ENCODE measurements around the gene HELZ2. TPM values are rescaled to one million over a fixed set of nuclear protein-coding genes. Genes with fewer than 3 reads are reported as not detected.

Gene HELZ2
- total RNA-seq, 6 experiments from 2014 or later = 14.7 to 20.4 (median 16.5) TPM

DNA sequence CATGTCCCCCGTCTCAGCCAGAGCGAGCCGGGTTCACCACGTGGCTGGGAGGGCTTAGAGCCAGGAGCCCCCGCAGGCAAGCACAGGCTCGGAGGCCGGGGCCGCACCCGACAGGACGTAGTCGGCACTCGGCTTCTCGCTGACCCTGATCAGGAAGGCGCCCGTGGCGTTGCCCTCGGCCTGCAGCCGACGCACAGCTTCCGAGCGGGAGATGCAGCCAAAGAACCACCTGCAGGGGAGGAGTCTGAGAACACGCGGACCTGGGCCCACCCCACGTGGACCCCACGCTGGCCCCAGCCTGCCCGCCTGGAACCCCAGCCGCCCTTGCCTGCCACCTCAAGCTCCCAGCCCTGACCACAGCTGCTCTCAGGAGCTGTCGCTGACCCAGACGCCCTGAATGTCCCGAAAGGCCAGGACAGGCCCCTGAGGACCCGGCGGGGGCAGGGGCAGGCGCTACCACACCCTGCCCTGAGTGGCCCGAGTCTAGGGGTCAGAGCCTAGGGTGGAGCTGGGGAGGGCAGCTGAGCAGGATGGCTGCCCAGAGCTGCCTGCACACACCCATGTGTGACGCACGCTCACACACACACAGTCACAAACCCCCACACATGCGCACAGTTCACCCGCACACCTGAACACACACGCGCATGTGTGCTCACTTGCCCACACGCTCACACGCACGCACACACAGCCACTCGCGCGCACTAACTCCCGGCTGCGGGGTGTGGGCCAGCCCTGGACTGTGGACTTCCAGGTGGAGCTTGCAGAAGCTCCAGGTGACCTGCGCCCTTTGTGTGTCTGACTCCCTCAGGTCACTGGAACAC is 39.0 kb downstream of the HELZ2 start:
- Mint-ChIP-seq H3K36me3 (ENCODE audit: low read depth) (no peaks in the 10 kb centered on the region), H3K9me3 (no peaks in the 10 kb centered on the region), H3K4me1 (ENCODE audit: low read depth) (no peaks in the 10 kb centered on the region; the same call in 1 of the 2 replicates), H3K27ac (no peak overlapping the region), H3K4me3 (no peak overlapping the region), H3K27me3 (ENCODE audit: insufficient read depth) (no peaks in the 10 kb centered on the region)
- DNase-seq = no peak
- TF ChIP-seq, protein P1, sequence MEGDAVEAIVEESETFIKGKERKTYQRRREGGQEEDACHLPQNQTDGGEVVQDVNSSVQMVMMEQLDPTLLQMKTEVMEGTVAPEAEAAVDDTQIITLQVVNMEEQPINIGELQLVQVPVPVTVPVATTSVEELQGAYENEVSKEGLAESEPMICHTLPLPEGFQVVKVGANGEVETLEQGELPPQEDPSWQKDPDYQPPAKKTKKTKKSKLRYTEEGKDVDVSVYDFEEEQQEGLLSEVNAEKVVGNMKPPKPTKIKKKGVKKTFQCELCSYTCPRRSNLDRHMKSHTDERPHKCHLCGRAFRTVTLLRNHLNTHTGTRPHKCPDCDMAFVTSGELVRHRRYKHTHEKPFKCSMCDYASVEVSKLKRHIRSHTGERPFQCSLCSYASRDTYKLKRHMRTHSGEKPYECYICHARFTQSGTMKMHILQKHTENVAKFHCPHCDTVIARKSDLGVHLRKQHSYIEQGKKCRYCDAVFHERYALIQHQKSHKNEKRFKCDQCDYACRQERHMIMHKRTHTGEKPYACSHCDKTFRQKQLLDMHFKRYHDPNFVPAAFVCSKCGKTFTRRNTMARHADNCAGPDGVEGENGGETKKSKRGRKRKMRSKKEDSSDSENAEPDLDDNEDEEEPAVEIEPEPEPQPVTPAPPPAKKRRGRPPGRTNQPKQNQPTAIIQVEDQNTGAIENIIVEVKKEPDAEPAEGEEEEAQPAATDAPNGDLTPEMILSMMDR (IDR thresholded peaks at IDR 0.05) = no peak

GRCh38 chr20:63534427-63534830 is 39.6 kb downstream of the HELZ2 start:
- DNase-seq = no peak
- Mint-ChIP-seq H3K4me1 (ENCODE audit: low read depth) (no peaks in the 10 kb centered on the region), H3K36me3 (ENCODE audit: low read depth) (no peaks in the 10 kb centered on the region), H3K27me3 (ENCODE audit: insufficient read depth) (no peaks in the 10 kb centered on the region), H3K27ac (no peak overlapping the region), H3K9me3 (no peaks in the 10 kb centered on the region), H3K4me3 (no peak overlapping the region)
- TF ChIP-seq, protein P1 (IDR thresholded peaks at IDR 0.05) = no peak

DNA sequence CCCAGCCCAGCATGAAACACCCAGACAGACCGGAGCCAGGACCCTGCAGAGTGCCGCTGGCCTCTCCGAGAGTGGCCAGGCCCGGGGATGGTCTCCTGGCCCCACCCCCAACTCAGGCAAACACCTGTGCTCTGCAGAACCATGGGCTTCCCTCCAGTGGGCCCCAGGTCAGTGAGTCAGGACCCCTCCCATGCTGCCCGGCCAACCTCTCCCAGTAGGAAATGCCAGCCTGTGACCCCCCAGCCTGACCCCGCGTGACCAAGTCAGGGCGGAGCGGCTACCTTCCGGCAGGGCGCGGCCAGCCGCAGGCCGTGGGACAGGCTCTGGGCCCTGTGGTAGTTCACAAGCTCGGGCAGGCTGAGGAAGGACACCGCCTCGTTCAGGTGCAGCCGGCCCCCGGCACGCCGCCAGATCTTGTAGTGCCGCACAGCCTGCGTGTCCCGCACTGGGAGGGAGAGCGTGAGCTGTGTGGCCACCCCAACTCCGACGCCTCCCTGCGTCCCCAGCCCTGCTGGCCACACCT is 40.1 kb downstream of the HELZ2 start:
- Mint-ChIP-seq H3K9me3 (no peaks in the 10 kb centered on the region), H3K4me3 (no peak overlapping the region), H3K27me3 (ENCODE audit: insufficient read depth) (no peaks in the 10 kb centered on the region), H3K36me3 (ENCODE audit: low read depth) (no peaks in the 10 kb centered on the region), H3K4me1 (ENCODE audit: low read depth) (no peaks in the 10 kb centered on the region), H3K27ac (no peak overlapping the region)
- no peak for DNase-seq
- TF ChIP-seq, protein P1 (IDR thresholded peaks at IDR 0.05) = no peak

DNA sequence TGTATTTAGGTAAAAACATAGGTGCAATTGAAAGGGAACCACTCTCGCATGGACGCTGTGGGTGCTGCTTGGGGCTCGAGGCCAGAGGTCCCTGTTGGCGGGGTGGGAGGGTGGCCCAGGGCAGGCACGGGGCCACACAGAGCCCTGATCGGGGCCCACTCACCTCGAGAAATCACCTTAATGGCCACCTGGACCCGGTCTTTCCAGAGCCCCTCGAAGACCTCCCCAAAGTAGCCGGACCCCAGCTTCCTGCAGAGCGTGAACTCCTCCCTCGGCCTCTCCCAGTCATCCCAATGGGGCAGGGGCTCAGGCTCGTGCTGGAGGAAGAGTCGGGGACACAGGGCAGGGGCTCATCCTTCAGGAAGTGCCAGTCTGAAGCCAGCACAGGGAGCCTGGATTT is 40.7 kb downstream of the HELZ2 start:
- DNase-seq = no peak
- Mint-ChIP-seq H3K36me3 (ENCODE audit: low read depth) (no peaks in the 10 kb centered on the region), H3K4me3 (no peak overlapping the region), H3K27ac (no peak overlapping the region), H3K27me3 (ENCODE audit: insufficient read depth) (no peaks in the 10 kb centered on the region), H3K9me3 (no peaks in the 10 kb centered on the region), H3K4me1 (ENCODE audit: low read depth) (no peaks in the 10 kb centered on the region)
- TF ChIP-seq, protein P1 (IDR thresholded peaks at IDR 0.05) = no peak

DNA sequence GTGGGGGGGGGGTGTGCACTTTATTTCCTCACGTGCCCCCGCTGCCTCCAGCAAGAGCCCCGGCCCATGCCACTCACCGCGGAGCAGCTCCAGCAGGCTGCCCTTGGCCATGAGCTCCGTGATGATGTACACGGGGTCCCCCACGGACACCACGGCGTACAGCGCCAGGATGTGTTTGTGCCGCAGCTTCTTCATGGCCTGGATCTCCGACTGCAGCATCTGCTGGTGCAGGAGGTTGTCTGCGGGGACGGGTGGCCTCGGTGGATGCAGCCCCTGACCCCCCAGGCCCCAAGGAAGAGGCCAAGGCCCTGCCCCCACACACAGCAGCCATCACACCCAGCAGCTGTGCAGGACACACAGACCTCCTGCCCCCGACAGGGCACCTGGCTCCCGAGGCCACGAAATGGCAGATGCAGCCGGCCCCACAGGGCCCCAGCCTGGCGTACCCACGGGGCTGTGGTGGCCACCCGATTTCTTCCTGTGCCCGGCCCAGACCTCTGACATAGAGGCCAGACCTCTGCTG is 41.5 kb downstream of the HELZ2 start:
- Mint-ChIP-seq H3K27me3 (ENCODE audit: insufficient read depth) (no peaks in the 10 kb centered on the region), H3K36me3 (ENCODE audit: low read depth) (no peaks in the 10 kb centered on the region), H3K4me1 (ENCODE audit: low read depth) (no peaks in the 10 kb centered on the region), H3K27ac (no peak overlapping the region), H3K4me3 (no peak overlapping the region), H3K9me3 (no peaks in the 10 kb centered on the region)
- TF ChIP-seq, protein P1 (IDR thresholded peaks at IDR 0.05) = no peak
- DNase-seq = no peak
